ENCODE results near the gene METRN. TPM values are rescaled to one million over a fixed set of nuclear protein-coding genes. Genes with fewer than 3 reads are reported as not detected.

Gene METRN
- total RNA-seq, 1 experiment from 2014 or later = 23.4 TPM

- no peaks in the 10 kb centered on the region for H3K27me3 ChIP-seq (replicated peaks; ENCODE audit: control insufficient read depth, insufficient read depth, low read length)
- Mint-ChIP-seq H3K9me3 (ENCODE audit: unreplicated experiment) (no peaks in the 10 kb centered on the region), H3K27me3 (ENCODE audit: insufficient read depth, unreplicated experiment) (no peaks in the 10 kb centered on the region), H3K4me1 (ENCODE audit: low read depth, unreplicated experiment) (no peaks in the 10 kb centered on the region), H3K36me3 (ENCODE audit: insufficient read depth, unreplicated experiment) (peaks cover 66% of the 10 kb centered on the region), H3K27ac (ENCODE audit: unreplicated experiment) (peak overlapping the region; percentile 16), H3K4me3 (ENCODE audit: unreplicated experiment) (peak overlapping the region; percentile 79)
- TF ChIP-seq CTCF (IDR thresholded peaks at IDR 0.05; ENCODE audit: insufficient read depth in 1 of 2, low read depth in 1 of 2, low read length in 1 of 2, severe bottlenecking in 1 of 2, unreplicated experiment in 1 of 2) = no peak
- peaks cover 37% of the 10 kb centered on the region for H3K4me1 ChIP-seq
- no peak overlapping the region; the same call in 1 of the 2 replicates for H3K4me3 ChIP-seq (ENCODE audit: low read depth, low read length)
- H3K9me3 ChIP-seq = no peaks in the 10 kb centered on the region
- intact Hi-C loops (cut with micrococcal nuclease; ENCODE audit: unreplicated experiment) = no loop called here
- ChIA-PET CTCF (no interaction called here), POLR2A (interaction anchor here (0.5 kb wide), 1 partner anchor 28 kb away, joined by 7 read pairs; no protein-coding TSS in a partner anchor)
- DNase-seq = no peak
- TSS peak; percentile 70 for BruUV-seq (replicated peaks)
- 0 out of 2 replicates have a peak, but pooled peaks cover 4% of the 10 kb centered on the region for H3K36me3 ChIP-seq (ENCODE audit: control insufficient read depth, insufficient read depth, low read length)
These were observed 33.0 kb upstream of the METRN start for GRCh38 chr16:681746-682427.

- no peaks in the 10 kb centered on the region for H3K9me3 ChIP-seq
- H3K27me3 ChIP-seq (replicated peaks; ENCODE audit: control insufficient read depth, insufficient read depth, low read length) = no peaks in the 10 kb centered on the region
- ChIA-PET POLR2A (no interaction called here), CTCF (no interaction called here)
- no peak for TF ChIP-seq CTCF (IDR thresholded peaks at IDR 0.05; ENCODE audit: insufficient read depth in 1 of 2, low read depth in 1 of 2, low read length in 1 of 2, severe bottlenecking in 1 of 2, unreplicated experiment in 1 of 2)
- H3K36me3 ChIP-seq (ENCODE audit: control insufficient read depth, insufficient read depth, low read length) = 0 out of 2 replicates have a peak, but pooled peaks cover 4% of the 10 kb centered on the region
- H3K4me1 ChIP-seq = peaks cover 37% of the 10 kb centered on the region
- Mint-ChIP-seq H3K4me3 (ENCODE audit: unreplicated experiment) (peak overlapping the region; percentile 87), H3K4me1 (ENCODE audit: low read depth, unreplicated experiment) (no peaks in the 10 kb centered on the region), H3K27ac (ENCODE audit: unreplicated experiment) (peak overlapping the region; percentile 84), H3K9me3 (ENCODE audit: unreplicated experiment) (no peaks in the 10 kb centered on the region), H3K27me3 (ENCODE audit: insufficient read depth, unreplicated experiment) (no peaks in the 10 kb centered on the region), H3K36me3 (ENCODE audit: insufficient read depth, unreplicated experiment) (peaks cover 66% of the 10 kb centered on the region)
- no peak for DNase-seq
- BruUV-seq (replicated peaks) = TSS peak; percentile 56
- intact Hi-C loops (cut with micrococcal nuclease; ENCODE audit: unreplicated experiment) = no loop called here
- peak overlapping the region; percentile 86; the same call in 1 of the 2 replicates for H3K4me3 ChIP-seq (ENCODE audit: low read depth, low read length)
These were observed 32.2 kb upstream of the METRN start for GRCh38 chr16:682493-683395.

- BruUV-seq (replicated peaks) = no TSS peak
- Mint-ChIP-seq H3K36me3 (ENCODE audit: insufficient read depth, unreplicated experiment) (peaks cover 60% of the 10 kb centered on the region), H3K4me3 (ENCODE audit: unreplicated experiment) (peak overlapping the region; percentile 87), H3K27ac (ENCODE audit: unreplicated experiment) (peak overlapping the region; percentile 84), H3K27me3 (ENCODE audit: insufficient read depth, unreplicated experiment) (no peaks in the 10 kb centered on the region), H3K9me3 (ENCODE audit: unreplicated experiment) (no peaks in the 10 kb centered on the region), H3K4me1 (ENCODE audit: low read depth, unreplicated experiment) (no peaks in the 10 kb centered on the region)
- POLR2A ChIA-PET = no interaction called here
- Histone ChIP-seq H3K4me1 (peaks cover 37% of the 10 kb centered on the region), H3K9me3 (no peaks in the 10 kb centered on the region), H3K36me3 (ENCODE audit: control insufficient read depth, insufficient read depth, low read length) (0 out of 2 replicates have a peak, but pooled peaks cover 4% of the 10 kb centered on the region), H3K27me3 (replicated peaks; ENCODE audit: control insufficient read depth, insufficient read depth, low read length) (no peaks in the 10 kb centered on the region), H3K4me3 (ENCODE audit: low read depth, low read length) (peak overlapping the region; percentile 86)
- DNase-seq = no peak
- intact Hi-C loops (cut with micrococcal nuclease; ENCODE audit: unreplicated experiment) = no loop called here
- CTCF ChIA-PET = no interaction called here
- TF ChIP-seq CTCF (IDR thresholded peaks at IDR 0.05; ENCODE audit: insufficient read depth in 1 of 2, low read depth in 1 of 2, low read length in 1 of 2, severe bottlenecking in 1 of 2, unreplicated experiment in 1 of 2) = no peak
These were observed 31.4 kb upstream of the METRN start for GRCh38 chr16:683396-684070.

Data from Caco-2 (cell line).